ENCODE measurements around the gene CBX5.

- TF ChIP-seq CTCF (IDR thresholded peaks at IDR 0.05; ENCODE audit: insufficient read depth, low read depth, low read length) (no peak), EZH2 (IDR thresholded peaks at IDR 0.05; ENCODE audit: insufficient read depth, low read length) (no peak)
These were observed 5.9 kb downstream of the CBX5 start for GRCh38 chr12:54273981-54274380.

All from astrocyte (in vitro differentiated cells and primary cell).